Mucosa of descending colon (tissue), 3 donors: Measurements from ENCODE around the gene RSPH9. TPM values are rescaled to one million over a fixed set of nuclear protein-coding genes. Genes with fewer than 3 reads are reported as not detected.

Source experiments
- ATAC-seq: fragments of 200-7000 bp; cut with Tn5 transposase; one replicate; pipeline ENCODE4 v1.9.1; 2020; ENCODE audit warnings: mild to moderate bottlenecking, moderate library complexity
- DNase-seq, 3 donors: peaks; one replicate each; pipeline ENCODE4 v3.0.0-alpha.2; 2020
- H3K36me3 ChIP-seq: fragments of 200-600 bp; one replicate; pipeline ENCODE4 v1.8.0; 2021; ENCODE audit warnings: low read depth, mild to moderate bottlenecking
- H3K4me1 ChIP-seq: fragments of 200-600 bp; one replicate; pipeline ENCODE4 v1.8.0; 2021; ENCODE audit warnings: low read depth, mild to moderate bottlenecking
- H3K4me3 ChIP-seq: fragments of 200-600 bp; one replicate; pipeline ENCODE4 v1.8.0; 2021; ENCODE audit warnings: mild to moderate bottlenecking
- H3K9me3 ChIP-seq: fragments of 200-600 bp; one replicate; pipeline ENCODE4 v1.8.0; 2021; ENCODE audit warnings: mild to moderate bottlenecking
- intact Hi-C, 2 donors: fragments of 100-400 bp; cut with DNase I in 1 of 2; cut with micrococcal nuclease in 1 of 2; formaldehyde crosslinking; loops; one replicate each; pipeline versions ENCODE4 v1.11.0 to v1.11.1; 2022; cut with DNase I, micrococcal nuclease
- total RNA-seq, 3 donors: library from RNA; stranded (reverse); fragmentation: NEBNext Ultra II Directional in 2 of 3; extraction: Animal tissue kit (Norgen Biotek cat#: 25700) in 2 of 3; gene quantifications; one replicate each; pipeline versions ENCODE4 v1.2.1 to v1.2.4, GENCODE V29; 2021 to 2023
- TF ChIP-seq, protein P1 (sequence below): fragments of 200-600 bp; IDR thresholded peaks from one replicate; pipeline ENCODE4 v1.8.0; 2022; ENCODE audit warnings: antibody characterized with exemption, mild to moderate bottlenecking
- donor health status: DM: no; HTN: no; CAD: no; lungs with moderate emphysema.
- donor health status: DM: no; HTN: no; CAD: no.
- donor health status: DM: no; HTN: yes; CAD: no.

Gene RSPH9
- total RNA-seq, 3 donors from 2014 or later: 0.12 TPM; not detected in 2

DNA sequence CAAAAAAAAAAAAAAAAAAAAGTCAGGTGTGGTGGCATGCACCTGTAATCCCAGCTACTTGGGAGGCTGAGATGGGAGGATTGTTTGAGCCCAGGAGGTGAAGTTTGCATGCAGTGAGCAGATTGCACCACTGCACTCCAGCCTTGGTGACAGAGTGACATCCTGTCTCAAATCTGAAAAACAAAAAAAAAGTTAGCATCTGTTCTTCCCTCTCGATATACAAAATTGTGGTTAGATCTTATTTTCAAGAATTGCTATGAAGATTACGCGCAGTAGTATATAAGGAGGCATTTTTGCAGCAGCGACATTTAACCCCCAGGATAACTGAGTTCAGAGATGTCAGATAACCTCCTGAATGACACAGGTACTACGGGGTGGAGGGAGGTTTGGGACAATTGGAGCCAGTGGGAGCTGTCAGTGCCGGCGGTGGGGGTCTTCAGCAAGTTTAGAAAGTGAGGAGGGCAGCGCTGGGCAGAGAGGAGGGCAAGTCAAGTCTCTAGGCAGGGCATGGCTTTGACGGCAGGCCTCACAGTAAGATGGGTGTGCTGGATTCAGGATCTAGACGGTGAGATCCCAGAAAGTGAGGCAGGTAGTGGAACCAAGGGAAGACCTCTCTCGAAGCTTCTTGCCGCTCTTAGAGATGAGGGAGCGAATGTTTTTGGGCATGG, 68.9 kb downstream of the RSPH9 start:
- H3K36me3 ChIP-seq: no peaks in the 10 kb centered on the region
- TF ChIP-seq, protein P1, sequence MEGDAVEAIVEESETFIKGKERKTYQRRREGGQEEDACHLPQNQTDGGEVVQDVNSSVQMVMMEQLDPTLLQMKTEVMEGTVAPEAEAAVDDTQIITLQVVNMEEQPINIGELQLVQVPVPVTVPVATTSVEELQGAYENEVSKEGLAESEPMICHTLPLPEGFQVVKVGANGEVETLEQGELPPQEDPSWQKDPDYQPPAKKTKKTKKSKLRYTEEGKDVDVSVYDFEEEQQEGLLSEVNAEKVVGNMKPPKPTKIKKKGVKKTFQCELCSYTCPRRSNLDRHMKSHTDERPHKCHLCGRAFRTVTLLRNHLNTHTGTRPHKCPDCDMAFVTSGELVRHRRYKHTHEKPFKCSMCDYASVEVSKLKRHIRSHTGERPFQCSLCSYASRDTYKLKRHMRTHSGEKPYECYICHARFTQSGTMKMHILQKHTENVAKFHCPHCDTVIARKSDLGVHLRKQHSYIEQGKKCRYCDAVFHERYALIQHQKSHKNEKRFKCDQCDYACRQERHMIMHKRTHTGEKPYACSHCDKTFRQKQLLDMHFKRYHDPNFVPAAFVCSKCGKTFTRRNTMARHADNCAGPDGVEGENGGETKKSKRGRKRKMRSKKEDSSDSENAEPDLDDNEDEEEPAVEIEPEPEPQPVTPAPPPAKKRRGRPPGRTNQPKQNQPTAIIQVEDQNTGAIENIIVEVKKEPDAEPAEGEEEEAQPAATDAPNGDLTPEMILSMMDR: no peak
- no peak overlapping the region for H3K4me3 ChIP-seq
- H3K4me1 ChIP-seq: peaks cover 5% of the 10 kb centered on the region
- ATAC-seq (no peak), DNase-seq (no peak)
- no peaks in the 10 kb centered on the region for H3K9me3 ChIP-seq
- intact Hi-C loops: no loop called here

DNA sequence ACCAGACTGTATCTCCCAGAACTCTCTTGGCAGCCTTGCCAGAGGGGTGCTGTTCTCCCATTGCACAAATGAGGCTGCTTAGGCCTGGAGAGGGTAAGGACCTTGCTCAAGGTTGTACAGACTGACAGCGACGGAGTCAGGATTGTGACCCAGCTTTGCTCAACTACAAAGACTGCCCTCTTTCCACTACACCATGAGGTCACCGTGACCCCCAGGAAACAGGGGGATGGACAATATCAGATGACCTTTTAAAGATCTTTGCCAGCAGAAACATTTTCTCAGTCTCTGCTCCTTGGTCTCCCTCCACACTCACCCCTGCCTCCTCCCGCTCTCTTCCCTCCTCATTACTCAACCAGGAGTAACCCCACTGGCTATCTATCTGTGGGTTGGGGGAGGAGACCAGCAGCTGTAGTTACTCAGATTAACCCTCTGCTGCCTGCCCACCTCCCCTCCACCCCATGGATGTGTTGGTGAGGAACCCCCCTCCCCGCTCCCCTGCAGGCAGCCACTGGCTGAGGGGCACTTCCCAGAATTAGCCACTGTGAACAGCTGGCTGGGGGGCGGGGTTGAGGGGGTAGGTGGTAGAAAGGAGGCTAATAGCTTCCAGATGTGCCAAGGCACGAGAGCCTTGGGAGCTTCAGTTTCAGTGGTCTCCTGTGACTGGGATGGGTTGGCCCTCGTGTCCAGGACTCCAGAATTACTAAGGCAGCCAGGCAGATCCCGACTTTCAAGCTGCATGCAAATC, 69.6 kb downstream of the RSPH9 start:
- no peaks in the 10 kb centered on the region for H3K9me3 ChIP-seq
- TF ChIP-seq, protein P1: no peak
- intact Hi-C loops: no loop called here
- ATAC-seq (peak; percentile 12), DNase-seq (no peak)
- no peaks in the 10 kb centered on the region for H3K36me3 ChIP-seq
- H3K4me1 ChIP-seq: peaks cover under 1% of the 10 kb centered on the region
- H3K4me3 ChIP-seq: no peak overlapping the region

DNA sequence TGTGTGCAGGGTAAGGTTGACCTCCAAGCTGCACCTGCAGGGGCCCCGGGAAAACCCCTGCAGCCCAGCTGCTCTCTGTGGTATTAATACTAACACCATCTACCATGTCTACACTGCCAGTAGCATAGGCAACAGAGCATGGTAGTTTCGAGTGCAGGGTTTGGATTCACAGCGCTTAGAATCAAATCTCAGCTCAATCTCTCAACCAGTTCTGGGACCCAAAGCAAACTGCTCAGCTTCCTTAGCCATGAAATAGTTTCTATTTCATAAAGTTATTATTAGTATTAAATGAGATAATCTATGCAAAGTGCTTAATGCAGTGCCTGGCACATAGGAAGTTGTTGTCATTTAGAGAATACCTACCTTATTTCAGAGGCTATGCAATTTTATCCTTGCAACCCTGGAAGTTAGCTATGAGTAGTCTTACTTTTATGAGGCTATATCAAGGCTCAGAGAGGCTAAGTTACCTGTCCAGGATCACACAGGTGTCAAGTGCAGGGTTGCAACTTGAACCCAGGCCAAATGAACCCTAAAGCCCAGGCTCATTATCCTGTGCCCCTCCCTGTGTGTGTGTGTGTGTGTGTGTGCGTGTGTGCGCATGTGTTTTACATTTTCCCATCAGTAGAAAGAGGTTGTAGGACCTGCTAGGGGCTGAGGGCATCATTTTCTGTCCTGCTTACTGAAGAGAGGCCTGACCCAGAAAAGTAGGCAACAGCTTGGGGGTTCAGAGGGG, 70.4 kb downstream of the RSPH9 start:
- ATAC-seq (peak; percentile 54), DNase-seq (no peak)
- intact Hi-C loops: no loop called here
- TF ChIP-seq, protein P1: no peak
- no peaks in the 10 kb centered on the region for H3K4me1 ChIP-seq
- no peaks in the 10 kb centered on the region for H3K36me3 ChIP-seq
- H3K4me3 ChIP-seq: no peak overlapping the region
- no peaks in the 10 kb centered on the region for H3K9me3 ChIP-seq

DNA sequence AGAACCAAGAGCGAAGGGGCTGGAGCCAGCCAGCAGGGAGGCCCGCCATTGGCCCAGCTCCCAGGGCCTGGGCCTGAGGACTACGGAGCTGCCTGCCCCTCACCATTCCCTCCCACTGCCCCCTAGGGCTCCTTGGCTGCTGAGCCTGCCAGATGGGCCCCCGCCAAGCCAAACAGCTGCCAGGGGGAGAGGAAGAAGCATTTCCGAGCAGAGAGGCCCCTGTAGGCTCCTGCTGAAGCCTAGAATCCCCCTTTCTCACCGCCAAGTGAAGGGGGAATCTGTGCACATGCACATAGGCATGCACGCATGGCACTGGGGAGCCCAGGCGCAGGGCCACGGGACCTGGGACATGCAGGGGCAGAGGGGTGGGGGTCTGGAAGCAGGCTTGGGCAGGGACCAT, 71.3 kb downstream of the RSPH9 start:
- Histone ChIP-seq H3K36me3 (no peaks in the 10 kb centered on the region), H3K9me3 (no peaks in the 10 kb centered on the region), H3K4me3 (no peak overlapping the region), H3K4me1 (no peaks in the 10 kb centered on the region)
- no peak for DNase-seq
- ATAC-seq: no peak
- TF ChIP-seq, protein P1: no peak
- intact Hi-C loops: no loop called here

DNA sequence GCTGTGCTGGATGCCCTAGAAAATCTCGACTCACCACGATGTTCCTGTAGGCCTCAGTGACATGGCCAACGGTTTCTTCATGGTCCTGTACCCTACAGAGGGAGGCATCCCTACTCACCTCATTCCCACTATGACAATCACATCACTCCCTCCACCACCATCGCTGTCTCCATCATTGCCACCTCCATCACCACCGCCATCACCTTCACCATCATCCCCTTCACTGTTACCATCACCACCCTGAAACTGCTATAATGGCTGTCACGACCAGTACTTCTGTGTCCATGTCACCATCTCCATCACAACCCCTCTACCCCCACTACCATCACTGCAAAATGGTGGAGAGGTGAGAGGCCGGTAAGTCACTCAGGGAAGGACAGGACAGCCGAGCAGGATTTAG, 72.6 kb downstream of the RSPH9 start:
- no peak for ATAC-seq
- intact Hi-C loops: no loop called here
- DNase-seq: no peak
- Histone ChIP-seq H3K4me3 (no peak overlapping the region), H3K9me3 (no peaks in the 10 kb centered on the region), H3K4me1 (no peaks in the 10 kb centered on the region), H3K36me3 (no peaks in the 10 kb centered on the region)
- TF ChIP-seq, protein P1: no peak
